CD4-positive, alpha-beta T cell (primary cell): ENCODE measurements around the gene ID4. TPM values are rescaled to one million over a fixed set of nuclear protein-coding genes. Genes with fewer than 3 reads are reported as not detected.

ENCODE experiments used
- ATAC-seq: fragments of 200-7000 bp; cut with Tn5 transposase; one replicate; pipeline ENCODE4 v1.10.0; 2022; ENCODE audit warnings: mild to moderate bottlenecking; ENCODE audit not compliant: poor library complexity
- CTCF ChIA-PET: fragments of 350-600 bp; sonication (Branson Sonifier 250); formaldehyde crosslinking; loops from one replicate; lab custom pipeline; 2021; ENCODE audit warnings: antibody characterized with exemption, inconsistent platforms; lab: Charles Lee
- POLR2A ChIA-PET: fragments of 350-600 bp; sonication (Branson Sonifier 250); formaldehyde crosslinking; loops from one replicate; lab custom pipeline; 2021; ENCODE audit warnings: antibody characterized with exemption, inconsistent platforms; lab: Charles Lee
- DNase-seq, 14 experiments: peaks; one replicate each; pipeline ENCODE4 v3.0.0-alpha.2; 2013 to 2020; ENCODE audit warnings: mixed read lengths in 2 of 14
- H3K27ac ChIP-seq, 2 donors: one replicate each; pipeline versions ENCODE4 v1.5.1 to v1.7.0; 2013; ENCODE audit warnings: low read length in 2 of 2, low read depth in 1 of 2, mild to moderate bottlenecking in 1 of 2
- H3K27me3 ChIP-seq, 2 experiments: 1 replicate in 1 of 2; 2 replicates in 1 of 2; pipeline versions ENCODE4 v1.6.1 to v1.7.0; 2013; ENCODE audit warnings: low read length in 2 of 2, control low read depth in 1 of 2, mild to moderate bottlenecking in 1 of 2, moderate library complexity in 1 of 2; ENCODE audit not compliant: insufficient read depth in 2 of 2, control insufficient read depth in 1 of 2
- H3K36me3 ChIP-seq: one replicate; pipeline ENCODE4 v1.6.1; 2013; ENCODE audit warnings: low read length, control low read depth; ENCODE audit not compliant: insufficient read depth
- H3K4me1 ChIP-seq: one replicate; pipeline ENCODE4 v1.6.1; 2013; ENCODE audit warnings: low read length, control low read depth; ENCODE audit not compliant: insufficient read depth
- H3K4me3 ChIP-seq: one replicate; pipeline ENCODE4 v1.5.1; 2013; ENCODE audit warnings: mild to moderate bottlenecking, low read length, moderate library complexity
- H3K9me3 ChIP-seq, 2 experiments: 1 replicate in 1 of 2; 2 replicates in 1 of 2; pipeline versions ENCODE4 v1.6.1 to v1.7.0; 2013; ENCODE audit warnings: low read length in 2 of 2, mild to moderate bottlenecking in 2 of 2, control low read depth in 1 of 2, moderate library complexity in 1 of 2; ENCODE audit not compliant: control insufficient read depth in 1 of 2, insufficient read depth in 1 of 2
- H3K27ac Mint-ChIP-seq: one replicate; pipeline ENCODE4 v1.8.0; 2020; ENCODE audit warnings: mixed read lengths
- H3K27me3 Mint-ChIP-seq: one replicate; pipeline ENCODE4 v1.8.0; 2021; ENCODE audit warnings: mixed read lengths
- H3K36me3 Mint-ChIP-seq: one replicate; pipeline ENCODE4 v1.8.0; 2021; ENCODE audit warnings: low read depth, mixed read lengths
- H3K4me1 Mint-ChIP-seq: one replicate; pipeline ENCODE4 v1.8.0; 2021; ENCODE audit warnings: low read depth, mixed read lengths
- H3K4me3 Mint-ChIP-seq: one replicate; pipeline ENCODE4 v1.8.0; 2020; ENCODE audit warnings: mild to moderate bottlenecking, mixed read lengths
- H3K9me3 Mint-ChIP-seq: one replicate; pipeline ENCODE4 v1.8.0; 2020; ENCODE audit warnings: mixed read lengths
- CTCF ChIP-seq: fragments of 200-600 bp; IDR thresholded peaks from one replicate; pipeline ENCODE4 v1.8.0; 2022; ENCODE audit warnings: antibody characterized with exemption, mild to moderate bottlenecking
- intact Hi-C, 2 experiments: fragments of 100-400 bp; cut with DNase I in 1 of 2; cut with micrococcal nuclease in 1 of 2; formaldehyde crosslinking; loops; one replicate each; pipeline versions ENCODE4 v1.15.1 to v1.9.0; 2023 to 2025; cut with DNase I, micrococcal nuclease
- total RNA-seq, 174 experiments: library from RNA in 2 of 174; stranded (reverse) in 2 of 174; gene quantifications; one replicate each; pipeline ENCODE4 v1.2.3 and lab custom pipeline; 2021 to 2026

Gene ID4
- total RNA-seq, 2 experiments from 2014 or later = not detected

GRCh38 chr6:19838442-19839236 lies 1.5 kb downstream of the ID4 start:
- H3K4me3 ChIP-seq = no peak overlapping the region
- peaks cover 33 to 43% of the 10 kb centered on the region in 2 experiments for H3K27me3 ChIP-seq
- ATAC-seq (no peak), DNase-seq (no peak)
- peaks cover 76% of the 10 kb centered on the region for H3K27me3 Mint-ChIP-seq
- intact Hi-C loops = no loop called here
- no peaks in the 10 kb centered on the region for H3K9me3 Mint-ChIP-seq
- peaks cover 0 to 19% of the 10 kb centered on the region in 2 experiments for H3K9me3 ChIP-seq
- TF ChIP-seq CTCF = no peak
- CTCF ChIA-PET = no interaction called here
- H3K4me1 ChIP-seq = no peaks in the 10 kb centered on the region
- H3K27ac Mint-ChIP-seq = no peak overlapping the region
- no peak overlapping the region for H3K27ac ChIP-seq
- H3K4me1 Mint-ChIP-seq = peaks cover 6% of the 10 kb centered on the region
- no peak overlapping the region for H3K4me3 Mint-ChIP-seq
- POLR2A ChIA-PET = no interaction called here
- no peaks in the 10 kb centered on the region for H3K36me3 ChIP-seq
- H3K36me3 Mint-ChIP-seq = no peaks in the 10 kb centered on the region

- H3K27me3 Mint-ChIP-seq = peaks cover 71% of the 10 kb centered on the region
- no peak overlapping the region for H3K4me3 Mint-ChIP-seq
- no peak for DNase-seq
- H3K4me1 Mint-ChIP-seq = peaks cover 6% of the 10 kb centered on the region
- no peak for TF ChIP-seq CTCF
- ATAC-seq = no peak
- Histone ChIP-seq H3K9me3 (peaks cover 0 to 19% of the 10 kb centered on the region in 2 experiments), H3K4me3 (no peak overlapping the region), H3K27me3 (peaks cover 27 to 47% of the 10 kb centered on the region in 2 experiments), H3K36me3 (no peaks in the 10 kb centered on the region), H3K27ac (no peak overlapping the region), H3K4me1 (no peaks in the 10 kb centered on the region)
- H3K36me3 Mint-ChIP-seq = no peaks in the 10 kb centered on the region
- H3K9me3 Mint-ChIP-seq = no peaks in the 10 kb centered on the region
- CTCF ChIA-PET = no interaction called here
- POLR2A ChIA-PET = no interaction called here
- no peak overlapping the region for H3K27ac Mint-ChIP-seq
- intact Hi-C loops = no loop called here
Measured at GRCh38 chr6:19839237-19839546, 2.0 kb downstream of the ID4 start.

- ChIA-PET CTCF (no interaction called here), POLR2A (no interaction called here)
- Histone ChIP-seq H3K36me3 (no peaks in the 10 kb centered on the region), H3K9me3 (peaks cover 0 to 19% of the 10 kb centered on the region in 2 experiments), H3K27me3 (peaks cover 25 to 48% of the 10 kb centered on the region in 2 experiments), H3K4me3 (no peak overlapping the region), H3K4me1 (no peaks in the 10 kb centered on the region), H3K27ac (no peak overlapping the region)
- Mint-ChIP-seq H3K4me3 (no peak overlapping the region), H3K9me3 (no peaks in the 10 kb centered on the region), H3K4me1 (peaks cover 6% of the 10 kb centered on the region), H3K27ac (no peak overlapping the region), H3K36me3 (no peaks in the 10 kb centered on the region), H3K27me3 (peaks cover 71% of the 10 kb centered on the region)
- intact Hi-C loops = no loop called here
- no peak for ATAC-seq
- DNase-seq = no peak
- no peak for TF ChIP-seq CTCF
Measured at GRCh38 chr6:19839788-19840187, 2.6 kb downstream of the ID4 start.
